GM12875 (cell line): ENCODE measurements around the gene GHRHR.

Experiments used
- H3K4me3 ChIP-seq: one replicate; pipeline ENCODE4 v1.5.1; 2011; ENCODE audit warnings: low read depth, low read length, control low read depth
- CTCF ChIP-seq: IDR thresholded peaks from 2 replicates; pipeline ENCODE4 v1.5.1; 2011; ENCODE audit warnings: low read depth, mild to moderate bottlenecking, control low read depth, inconsistent platforms, low read length, moderate library complexity, borderline replicate concordance; ENCODE audit not compliant: insufficient read depth

GHRHR gene

GRCh38 chr7:30984359-30985107 is 20.8 kb downstream of the GHRHR start:
- no peak for TF ChIP-seq CTCF
- H3K4me3 ChIP-seq: no peak overlapping the region

- no peak overlapping the region for H3K4me3 ChIP-seq
- TF ChIP-seq CTCF: no peak
Observed at GRCh38 chr7:30985756-30986155, 22.0 kb downstream of the GHRHR start.

- H3K4me3 ChIP-seq: no peak overlapping the region
Observed at GRCh38 chr7:30986331-30986730, 22.6 kb downstream of the GHRHR start.

GRCh38 chr7:30986738-30987137 is 23.0 kb downstream of the GHRHR start:
- TF ChIP-seq CTCF: no peak
- H3K4me3 ChIP-seq: no peak overlapping the region

More at GRCh38 chr7:30986331-30986730, 22.6 kb downstream of the GHRHR start:
- TF ChIP-seq CTCF: no peak

- H3K4me3 ChIP-seq: no peak overlapping the region
- TF ChIP-seq CTCF: no peak
Observed at GRCh38 chr7:30987178-30987577, 23.4 kb downstream of the GHRHR start.

- TF ChIP-seq CTCF: no peak
- H3K4me3 ChIP-seq: no peak overlapping the region
Observed at GRCh38 chr7:30987936-30988335, 24.2 kb downstream of the GHRHR start.

- H3K4me3 ChIP-seq: no peak overlapping the region
- no peak for TF ChIP-seq CTCF
Observed at GRCh38 chr7:30988351-30989005, 24.7 kb downstream of the GHRHR start.
